ACC112 (cell line): Measurements from ENCODE around the gene CDKN1A.

Source experiments
- H2AFZ ChIP-seq: fragments of 200-600 bp; sonication (generic); one replicate; pipeline ENCODE4 v1.6.0; 2017; ENCODE audit warnings: antibody characterized with exemption, low read length; ENCODE audit not compliant: unreplicated experiment
- H3K27ac ChIP-seq: fragments of 200-600 bp; sonication (generic); 2 replicates; pipeline ENCODE4 v1.5.1; 2014; ENCODE audit warnings: low read depth, mild to moderate bottlenecking, antibody characterized with exemption, low read length, moderate library complexity
- H3K27me3 ChIP-seq: fragments of 200-600 bp; sonication (generic); 2 replicates; pipeline ENCODE4 v1.6.1; 2014; ENCODE audit warnings: mild to moderate bottlenecking, antibody characterized with exemption, low read length, moderate library complexity, mixed read lengths; ENCODE audit not compliant: insufficient read depth
- H3K36me3 ChIP-seq: fragments of 200-600 bp; sonication (generic); 2 replicates; pipeline ENCODE4 v1.6.1; 2016; ENCODE audit warnings: mild to moderate bottlenecking, antibody characterized with exemption, low read length, moderate library complexity, mixed read lengths; ENCODE audit not compliant: insufficient read depth
- H3K4me1 ChIP-seq: fragments of 200-600 bp; sonication (generic); one replicate; pipeline ENCODE4 v1.6.1; 2016; ENCODE audit warnings: low read length, mixed read lengths; ENCODE audit not compliant: insufficient read depth, unreplicated experiment, control insufficient read depth
- H3K4me3 ChIP-seq: fragments of 200-600 bp; sonication (generic); 2 replicates; pipeline ENCODE4 v1.5.1; 2014; ENCODE audit warnings: mild to moderate bottlenecking, low read depth, low read length
- H3K79me2 ChIP-seq: fragments of 200-600 bp; sonication (generic); one replicate; pipeline ENCODE4 v1.6.0; 2016; ENCODE audit warnings: low read length; ENCODE audit not compliant: control insufficient read depth, unreplicated experiment, insufficient read depth

CDKN1A gene

GRCh38 chr6:36712816-36713215 lies 34.3 kb downstream of the CDKN1A start:
- H3K27me3 ChIP-seq = no peaks in the 10 kb centered on the region
- H2AFZ ChIP-seq = no peak overlapping the region
- no peaks in the 10 kb centered on the region for H3K4me1 ChIP-seq
- H3K27ac ChIP-seq = no peak overlapping the region
- no peaks in the 10 kb centered on the region for H3K36me3 ChIP-seq
- no peak overlapping the region for H3K4me3 ChIP-seq
- H3K79me2 ChIP-seq = no peaks in the 10 kb centered on the region

- H3K4me1 ChIP-seq = no peaks in the 10 kb centered on the region
- no peak overlapping the region for H3K27ac ChIP-seq
- H3K27me3 ChIP-seq = no peaks in the 10 kb centered on the region
- H3K36me3 ChIP-seq = no peaks in the 10 kb centered on the region
- no peak overlapping the region for H3K4me3 ChIP-seq
- H3K79me2 ChIP-seq = no peaks in the 10 kb centered on the region
- H2AFZ ChIP-seq = no peak overlapping the region
Measured at GRCh38 chr6:36713846-36714245, 35.3 kb downstream of the CDKN1A start.

GRCh38 chr6:36714511-36714910 lies 36.0 kb downstream of the CDKN1A start:
- no peaks in the 10 kb centered on the region for H3K27me3 ChIP-seq
- H3K79me2 ChIP-seq = no peaks in the 10 kb centered on the region
- H3K4me1 ChIP-seq = no peaks in the 10 kb centered on the region
- no peaks in the 10 kb centered on the region for H3K36me3 ChIP-seq
- H3K27ac ChIP-seq = no peak overlapping the region
- no peak overlapping the region for H3K4me3 ChIP-seq
- H2AFZ ChIP-seq = no peak overlapping the region

- Histone ChIP-seq H3K4me1 (no peaks in the 10 kb centered on the region), H2AFZ (no peak overlapping the region), H3K4me3 (no peak overlapping the region), H3K27ac (no peak overlapping the region), H3K79me2 (no peaks in the 10 kb centered on the region), H3K27me3 (no peaks in the 10 kb centered on the region), H3K36me3 (no peaks in the 10 kb centered on the region)
Measured at GRCh38 chr6:36715469-36715868, 37.0 kb downstream of the CDKN1A start.

- Histone ChIP-seq H3K4me1 (no peaks in the 10 kb centered on the region), H3K36me3 (no peaks in the 10 kb centered on the region), H2AFZ (no peak overlapping the region), H3K27me3 (no peaks in the 10 kb centered on the region), H3K79me2 (no peaks in the 10 kb centered on the region), H3K27ac (no peak overlapping the region), H3K4me3 (no peak overlapping the region)
Measured at GRCh38 chr6:36716476-36717093, 38.1 kb downstream of the CDKN1A start.

- no peak overlapping the region for H2AFZ ChIP-seq
- no peaks in the 10 kb centered on the region for H3K79me2 ChIP-seq
- H3K27ac ChIP-seq = no peak overlapping the region
- H3K4me1 ChIP-seq = no peaks in the 10 kb centered on the region
- no peaks in the 10 kb centered on the region for H3K27me3 ChIP-seq
- no peaks in the 10 kb centered on the region for H3K36me3 ChIP-seq
- no peak overlapping the region for H3K4me3 ChIP-seq
Measured at GRCh38 chr6:36717231-36717825, 38.8 kb downstream of the CDKN1A start.

- no peak overlapping the region for H3K4me3 ChIP-seq
- H3K79me2 ChIP-seq = no peaks in the 10 kb centered on the region
- H3K4me1 ChIP-seq = no peaks in the 10 kb centered on the region
- H2AFZ ChIP-seq = no peak overlapping the region
- H3K27ac ChIP-seq = no peak overlapping the region
- no peaks in the 10 kb centered on the region for H3K27me3 ChIP-seq
- H3K36me3 ChIP-seq = no peaks in the 10 kb centered on the region
Measured at GRCh38 chr6:36717871-36718540, 39.5 kb downstream of the CDKN1A start.

- H3K27me3 ChIP-seq = no peaks in the 10 kb centered on the region
- no peak overlapping the region for H3K4me3 ChIP-seq
- no peak overlapping the region for H3K27ac ChIP-seq
- no peak overlapping the region for H2AFZ ChIP-seq
- H3K4me1 ChIP-seq = no peaks in the 10 kb centered on the region
- H3K36me3 ChIP-seq = no peaks in the 10 kb centered on the region
- H3K79me2 ChIP-seq = no peaks in the 10 kb centered on the region
Measured at GRCh38 chr6:36718560-36718959, 40.0 kb downstream of the CDKN1A start.

- no peaks in the 10 kb centered on the region for H3K36me3 ChIP-seq
- H2AFZ ChIP-seq = no peak overlapping the region
- H3K4me3 ChIP-seq = no peak overlapping the region
- no peak overlapping the region for H3K27ac ChIP-seq
- no peaks in the 10 kb centered on the region for H3K4me1 ChIP-seq
- H3K79me2 ChIP-seq = no peaks in the 10 kb centered on the region
- no peaks in the 10 kb centered on the region for H3K27me3 ChIP-seq
Measured at GRCh38 chr6:36719126-36719525, 40.6 kb downstream of the CDKN1A start.

GRCh38 chr6:36720251-36721141 lies 42.0 kb downstream of the CDKN1A start:
- no peak overlapping the region for H3K27ac ChIP-seq
- no peak overlapping the region for H2AFZ ChIP-seq
- H3K79me2 ChIP-seq = no peaks in the 10 kb centered on the region
- no peaks in the 10 kb centered on the region for H3K27me3 ChIP-seq
- H3K4me3 ChIP-seq = no peak overlapping the region
- H3K4me1 ChIP-seq = no peaks in the 10 kb centered on the region
- H3K36me3 ChIP-seq = no peaks in the 10 kb centered on the region
